ENCODE measurements around the gene TLE4.
A peak's percentile ranks its signal among the peaks of the same experiment; 100 is the strongest.

TLE4 gene

DNA sequence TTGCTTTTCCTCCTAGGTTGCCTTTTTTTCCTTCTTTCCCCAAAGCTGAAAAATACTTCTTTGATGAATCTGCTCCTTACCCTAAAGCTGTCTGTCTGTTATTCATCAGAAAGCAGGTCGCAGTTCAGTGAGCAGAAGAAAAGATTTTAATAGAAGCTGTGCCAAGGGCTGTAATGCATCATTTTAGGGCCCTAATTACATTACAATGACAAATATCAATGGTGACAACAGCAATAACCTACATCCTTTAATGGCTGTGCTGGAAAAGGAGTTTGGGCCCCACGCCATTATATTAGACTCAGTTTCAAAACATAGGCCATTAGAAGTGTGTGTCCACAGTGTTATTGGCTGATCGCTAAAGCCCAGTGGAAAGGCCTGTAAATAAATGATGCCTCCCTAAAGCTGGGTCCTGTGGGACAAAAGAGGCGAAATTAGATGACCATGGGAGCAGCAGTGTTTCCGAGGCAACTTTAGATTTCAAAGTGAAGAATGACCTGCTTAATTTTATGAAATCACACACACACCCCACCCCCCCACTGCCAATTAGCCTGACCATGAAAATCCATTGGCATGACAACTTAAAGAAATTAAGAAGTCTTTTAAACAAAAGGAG lies 38.4 kb downstream of the TLE4 start:
- no peak overlapping the region for H2BK15ac ChIP-seq (ENCODE audit: low read depth, poor library complexity, severe bottlenecking)
- peak overlapping the region in 1 of 2 experiments; percentile 3 for H3K18ac ChIP-seq (ENCODE audit: low read depth in 1 of 2, low read length in 2 of 2)
- no peaks in the 10 kb centered on the region for H3K36me3 ChIP-seq (ENCODE audit: control insufficient read depth in 1 of 2, insufficient read depth in 2 of 2, low read depth in 1 of 2, low read length in 2 of 2)
- no peaks in the 10 kb centered on the region for H3K27me3 ChIP-seq (ENCODE audit: control insufficient read depth in 1 of 2, insufficient read depth in 1 of 2, low read length in 2 of 2)
- no peak overlapping the region for H2BK120ac ChIP-seq (ENCODE audit: low read depth, low read length)
- H3K4ac ChIP-seq (ENCODE audit: low read depth in 1 of 2, low read length in 2 of 2): no peak overlapping the region
- no peak overlapping the region for H3K14ac ChIP-seq (ENCODE audit: low read length in 2 of 2)
- WGBS: 65% methylated on average over 3 of the region's 5 CpGs
- no peak overlapping the region for H3K23ac ChIP-seq (ENCODE audit: low read length in 2 of 2)
- H3K9me3 ChIP-seq (ENCODE audit: control insufficient read depth, low read length): no peaks in the 10 kb centered on the region
- peaks cover 3% of the 10 kb centered on the region for H3K79me1 ChIP-seq (replicated peaks; ENCODE audit: low read length, poor library complexity, severe bottlenecking)
- no peak overlapping the region for H3K9ac ChIP-seq (ENCODE audit: low read length)
- no peak overlapping the region for H3K4me3 ChIP-seq (ENCODE audit: insufficient read depth in 1 of 2, low read depth in 1 of 2, low read length in 2 of 2)
- H3K27ac ChIP-seq (ENCODE audit: low read length, poor library complexity, severe bottlenecking): peak overlapping the region; percentile 88
- H2BK5ac ChIP-seq (ENCODE audit: low read depth, low read length, poor library complexity, severe bottlenecking): peak overlapping the region; percentile 67
- H4K91ac ChIP-seq (ENCODE audit: low read length): no peak overlapping the region
- peak overlapping the region; percentile 29 for H2AK5ac ChIP-seq (ENCODE audit: low read length, severe bottlenecking)
- H3K4me1 ChIP-seq (ENCODE audit: control insufficient read depth, insufficient read depth, low read depth, low read length): peaks cover 3% of the 10 kb centered on the region
- no peak overlapping the region for H2BK12ac ChIP-seq (ENCODE audit: low read length in 2 of 2)
- no peak overlapping the region for H2AFZ ChIP-seq (ENCODE audit: low read depth, low read length)
- H3K4me2 ChIP-seq (ENCODE audit: low read length, poor library complexity, severe bottlenecking): no peak overlapping the region
- DNase-seq: peak; percentile 26
- no peak overlapping the region for H4K8ac ChIP-seq (ENCODE audit: low read length)

DNA sequence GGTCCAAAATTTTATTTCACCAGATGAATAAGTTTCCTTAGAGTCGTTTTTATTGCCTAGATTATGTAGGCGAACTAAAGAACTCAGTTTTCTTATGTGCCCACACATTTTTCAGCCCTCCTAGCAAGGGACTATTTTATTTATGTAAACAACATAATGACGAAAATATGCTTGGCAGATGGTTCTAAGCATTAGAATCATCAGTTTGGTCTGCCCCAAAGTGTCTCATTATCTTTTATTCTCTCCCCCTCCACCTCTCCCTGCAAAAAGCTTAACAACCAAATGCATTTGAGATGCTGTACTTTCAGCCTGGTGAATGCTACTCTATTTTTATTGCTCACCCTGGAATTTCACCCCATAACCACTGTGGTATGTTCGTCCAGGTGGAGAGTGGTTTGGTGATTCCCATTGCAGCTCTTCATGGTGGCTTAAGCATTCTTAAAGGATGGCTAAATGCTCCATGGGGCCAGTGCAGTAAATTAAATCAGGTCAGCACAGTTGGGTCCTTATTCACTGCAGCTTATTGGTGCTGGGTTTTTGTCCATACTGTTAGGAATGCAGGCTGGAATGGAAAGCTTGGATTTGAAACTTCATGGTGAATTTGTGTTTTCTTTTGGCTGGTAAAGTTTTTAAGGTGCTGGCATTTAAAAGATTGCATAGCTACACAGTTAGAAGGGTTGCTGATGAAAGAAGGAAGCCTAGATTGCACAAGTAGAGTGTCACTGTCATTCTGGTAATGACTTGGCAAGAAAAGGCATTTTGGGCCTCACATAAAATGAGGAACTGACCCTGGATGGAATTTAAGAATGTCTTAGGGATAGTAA lies 39.2 kb downstream of the TLE4 start:
- WGBS: 39% methylated on average over 2 of the region's 4 CpGs
- Histone ChIP-seq H2BK5ac (ENCODE audit: low read depth, low read length, poor library complexity, severe bottlenecking) (no peak overlapping the region), H2BK120ac (ENCODE audit: low read depth, low read length) (no peak overlapping the region), H3K27ac (ENCODE audit: low read length, poor library complexity, severe bottlenecking) (peak overlapping the region; percentile 88), H2AK5ac (ENCODE audit: low read length, severe bottlenecking) (no peak overlapping the region), H2BK15ac (ENCODE audit: low read depth, poor library complexity, severe bottlenecking) (no peak overlapping the region), H3K14ac (ENCODE audit: low read length in 2 of 2) (no peak overlapping the region), H3K4me1 (ENCODE audit: control insufficient read depth, insufficient read depth, low read depth, low read length) (peaks cover 3% of the 10 kb centered on the region), H3K9me3 (ENCODE audit: control insufficient read depth, low read length) (no peaks in the 10 kb centered on the region), H3K36me3 (ENCODE audit: control insufficient read depth in 1 of 2, insufficient read depth in 2 of 2, low read depth in 1 of 2, low read length in 2 of 2) (no peaks in the 10 kb centered on the region), H3K4ac (ENCODE audit: low read depth in 1 of 2, low read length in 2 of 2) (no peak overlapping the region), H2BK12ac (ENCODE audit: low read length in 2 of 2) (no peak overlapping the region), H3K18ac (ENCODE audit: low read depth in 1 of 2, low read length in 2 of 2) (no peak overlapping the region), H3K4me3 (ENCODE audit: insufficient read depth in 1 of 2, low read depth in 1 of 2, low read length in 2 of 2) (no peak overlapping the region), H3K9ac (ENCODE audit: low read length) (no peak overlapping the region), H3K23ac (ENCODE audit: low read length in 2 of 2) (peak overlapping the region in 1 of 2 experiments; percentile 24), H4K91ac (ENCODE audit: low read length) (no peak overlapping the region), H4K8ac (ENCODE audit: low read length) (no peak overlapping the region), H3K4me2 (ENCODE audit: low read length, poor library complexity, severe bottlenecking) (no peak overlapping the region), H3K27me3 (ENCODE audit: control insufficient read depth in 1 of 2, insufficient read depth in 1 of 2, low read length in 2 of 2) (no peaks in the 10 kb centered on the region), H2AFZ (ENCODE audit: low read depth, low read length) (no peak overlapping the region), H3K79me1 (replicated peaks; ENCODE audit: low read length, poor library complexity, severe bottlenecking) (peaks cover 3% of the 10 kb centered on the region)
- DNase-seq: peak; percentile 80

DNA sequence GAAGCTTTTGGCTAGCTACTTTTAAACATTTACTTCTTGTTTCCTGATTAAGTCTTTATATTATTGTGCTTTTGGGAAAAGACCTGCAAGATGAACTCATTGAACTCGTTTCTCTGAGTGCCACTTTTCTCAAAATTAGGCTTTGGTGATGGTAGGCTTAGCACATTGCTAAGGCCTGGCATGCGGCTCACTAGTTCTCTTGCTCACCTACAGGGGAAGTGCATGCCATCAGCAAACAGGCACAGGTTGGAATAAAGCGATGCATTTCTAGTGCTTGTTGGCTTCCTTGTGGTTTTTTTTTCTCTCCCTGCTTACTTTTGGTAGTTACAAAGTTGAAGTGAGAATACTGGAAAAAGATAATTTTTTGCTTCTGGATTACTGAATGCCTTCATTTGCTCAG lies 41.4 kb downstream of the TLE4 start:
- H3K18ac ChIP-seq (ENCODE audit: low read depth in 1 of 2, low read length in 2 of 2): no peak overlapping the region
- peak overlapping the region; percentile 45 for H3K27ac ChIP-seq (ENCODE audit: low read length, poor library complexity, severe bottlenecking)
- no peak overlapping the region for H3K4me3 ChIP-seq (ENCODE audit: insufficient read depth in 1 of 2, low read depth in 1 of 2, low read length in 2 of 2)
- H2AFZ ChIP-seq (ENCODE audit: low read depth, low read length): no peak overlapping the region
- no peak overlapping the region for H2BK120ac ChIP-seq (ENCODE audit: low read depth, low read length)
- no peak overlapping the region for H3K4me2 ChIP-seq (ENCODE audit: low read length, poor library complexity, severe bottlenecking)
- H3K36me3 ChIP-seq (ENCODE audit: control insufficient read depth in 1 of 2, insufficient read depth in 2 of 2, low read depth in 1 of 2, low read length in 2 of 2): no peaks in the 10 kb centered on the region
- H4K8ac ChIP-seq (ENCODE audit: low read length): no peak overlapping the region
- H3K27me3 ChIP-seq (ENCODE audit: control insufficient read depth in 1 of 2, insufficient read depth in 1 of 2, low read length in 2 of 2): no peaks in the 10 kb centered on the region
- H4K91ac ChIP-seq (ENCODE audit: low read length): no peak overlapping the region
- 97% methylated on average over 3 of the region's 3 CpGs for WGBS
- H2BK15ac ChIP-seq (ENCODE audit: low read depth, poor library complexity, severe bottlenecking): no peak overlapping the region
- no peak overlapping the region for H3K14ac ChIP-seq (ENCODE audit: low read length in 2 of 2)
- peak overlapping the region; percentile 14 for H2AK5ac ChIP-seq (ENCODE audit: low read length, severe bottlenecking)
- no peaks in the 10 kb centered on the region for H3K9me3 ChIP-seq (ENCODE audit: control insufficient read depth, low read length)
- no peak overlapping the region for H3K4ac ChIP-seq (ENCODE audit: low read depth in 1 of 2, low read length in 2 of 2)
- H2BK12ac ChIP-seq (ENCODE audit: low read length in 2 of 2): no peak overlapping the region
- no peak overlapping the region for H2BK5ac ChIP-seq (ENCODE audit: low read depth, low read length, poor library complexity, severe bottlenecking)
- H3K4me1 ChIP-seq (ENCODE audit: control insufficient read depth, insufficient read depth, low read depth, low read length): peaks cover 3% of the 10 kb centered on the region
- DNase-seq: no peak
- no peak overlapping the region for H3K9ac ChIP-seq (ENCODE audit: low read length)
- H3K23ac ChIP-seq (ENCODE audit: low read length in 2 of 2): no peak overlapping the region
- peaks cover 8% of the 10 kb centered on the region for H3K79me1 ChIP-seq (replicated peaks; ENCODE audit: low read length, poor library complexity, severe bottlenecking)

DNA sequence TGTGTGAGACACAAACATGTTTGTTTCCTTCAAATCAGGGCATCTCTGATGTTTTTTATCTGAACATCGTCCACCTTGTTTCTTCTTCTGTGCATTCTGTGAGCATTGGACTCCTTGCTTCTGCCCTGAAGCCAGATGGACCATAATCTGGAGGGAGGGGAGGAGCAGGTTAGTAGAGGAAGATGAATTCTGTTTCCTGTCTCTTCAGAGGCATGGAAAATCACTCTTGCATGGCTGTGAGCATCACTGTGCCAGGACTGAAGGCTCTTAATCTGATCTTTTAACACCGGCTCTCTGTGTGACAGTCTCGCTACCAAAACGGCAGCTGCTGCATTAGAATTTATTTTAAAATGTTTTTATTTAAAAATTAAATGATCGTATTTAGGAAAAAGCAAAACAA lies 43.3 kb downstream of the TLE4 start:
- H2AFZ ChIP-seq (ENCODE audit: low read depth, low read length): no peak overlapping the region
- no peak overlapping the region for H3K9ac ChIP-seq (ENCODE audit: low read length)
- H3K18ac ChIP-seq (ENCODE audit: low read depth in 1 of 2, low read length in 2 of 2): peak overlapping the region in 1 of 2 experiments; percentile 18
- no peak overlapping the region for H2BK5ac ChIP-seq (ENCODE audit: low read depth, low read length, poor library complexity, severe bottlenecking)
- no peak overlapping the region for H3K4me3 ChIP-seq (ENCODE audit: insufficient read depth in 1 of 2, low read depth in 1 of 2, low read length in 2 of 2)
- no peak overlapping the region for H3K4me2 ChIP-seq (ENCODE audit: low read length, poor library complexity, severe bottlenecking)
- H2BK12ac ChIP-seq (ENCODE audit: low read length in 2 of 2): no peak overlapping the region
- H2BK120ac ChIP-seq (ENCODE audit: low read depth, low read length): no peak overlapping the region
- H3K9me3 ChIP-seq (ENCODE audit: control insufficient read depth, low read length): no peaks in the 10 kb centered on the region
- no peaks in the 10 kb centered on the region for H3K27me3 ChIP-seq (ENCODE audit: control insufficient read depth in 1 of 2, insufficient read depth in 1 of 2, low read length in 2 of 2)
- 93% methylated on average over 4 of the region's 5 CpGs for WGBS
- H3K14ac ChIP-seq (ENCODE audit: low read length in 2 of 2): no peak overlapping the region
- peak overlapping the region; percentile 6 for H2AK5ac ChIP-seq (ENCODE audit: low read length, severe bottlenecking)
- H3K79me1 ChIP-seq (replicated peaks; ENCODE audit: low read length, poor library complexity, severe bottlenecking): peaks cover 11% of the 10 kb centered on the region
- H4K91ac ChIP-seq (ENCODE audit: low read length): no peak overlapping the region
- H3K27ac ChIP-seq (ENCODE audit: low read length, poor library complexity, severe bottlenecking): no peak overlapping the region
- no peak overlapping the region for H3K4ac ChIP-seq (ENCODE audit: low read depth in 1 of 2, low read length in 2 of 2)
- no peak overlapping the region for H3K23ac ChIP-seq (ENCODE audit: low read length in 2 of 2)
- peaks cover 1% of the 10 kb centered on the region for H3K4me1 ChIP-seq (ENCODE audit: control insufficient read depth, insufficient read depth, low read depth, low read length)
- H2BK15ac ChIP-seq (ENCODE audit: low read depth, poor library complexity, severe bottlenecking): no peak overlapping the region
- H4K8ac ChIP-seq (ENCODE audit: low read length): no peak overlapping the region
- DNase-seq: no peak
- no peaks in the 10 kb centered on the region for H3K36me3 ChIP-seq (ENCODE audit: control insufficient read depth in 1 of 2, insufficient read depth in 2 of 2, low read depth in 1 of 2, low read length in 2 of 2)
